Adipocyte (in vitro differentiated cells): Measurements from ENCODE around the gene PDE11A.
"Not testable (repeated sequence)": the region's sequence is repeated elsewhere in the genome, so short reads cannot be mapped to it uniquely, and the experiment has no call there.

Experiments used
- DNase-seq: peaks from one replicate; pipeline ENCODE4 v3.0.0-alpha.2; 2015; ENCODE audit warnings: low read depth
- H3K27me3 ChIP-seq: replicated peaks from 2 replicates; pipeline ENCODE4 v1.7.0; 2013; ENCODE audit warnings: mild to moderate bottlenecking, low read length, moderate library complexity; ENCODE audit not compliant: control insufficient read depth, insufficient read depth
- H3K36me3 ChIP-seq: 2 replicates; pipeline ENCODE4 v1.7.0; 2013; ENCODE audit warnings: low read length, mild to moderate bottlenecking, moderate library complexity; ENCODE audit not compliant: control insufficient read depth, insufficient read depth, severe bottlenecking
- H3K4me1 ChIP-seq: 2 replicates; pipeline ENCODE4 v1.7.0; 2013; ENCODE audit warnings: mild to moderate bottlenecking, low read length, moderate library complexity; ENCODE audit not compliant: control insufficient read depth, insufficient read depth
- H3K4me3 ChIP-seq: 2 replicates; pipeline ENCODE4 v1.7.0; 2013; ENCODE audit warnings: mild to moderate bottlenecking, low read length, moderate library complexity
- H3K9ac ChIP-seq: 2 replicates; pipeline ENCODE4 v1.7.0; 2013; ENCODE audit warnings: mild to moderate bottlenecking, low read length, moderate library complexity
- H3K9me3 ChIP-seq: 2 replicates; pipeline ENCODE4 v1.7.0; 2013; ENCODE audit warnings: mild to moderate bottlenecking, low read length, moderate library complexity; ENCODE audit not compliant: control insufficient read depth

PDE11A gene

GRCh38 chr2:177964892-177965291 is 107.7 kb downstream of the PDE11A start:
- no peaks in the 10 kb centered on the region for H3K36me3 ChIP-seq
- peaks cover 5% of the 10 kb centered on the region for H3K27me3 ChIP-seq
- H3K4me3 ChIP-seq = no peak overlapping the region
- no peaks in the 10 kb centered on the region for H3K9me3 ChIP-seq
- H3K9ac ChIP-seq = no peak overlapping the region
- H3K4me1 ChIP-seq = no peaks in the 10 kb centered on the region
- DNase-seq = no peak

GRCh38 chr2:177952151-177952550 is 120.4 kb downstream of the PDE11A start:
- no peaks in the 10 kb centered on the region for H3K36me3 ChIP-seq
- H3K9me3 ChIP-seq = no peaks in the 10 kb centered on the region
- H3K4me3 ChIP-seq = no peak overlapping the region
- H3K4me1 ChIP-seq = no peaks in the 10 kb centered on the region
- no peaks in the 10 kb centered on the region for H3K27me3 ChIP-seq
- DNase-seq = no peak
- H3K9ac ChIP-seq = no peak overlapping the region

DNA sequence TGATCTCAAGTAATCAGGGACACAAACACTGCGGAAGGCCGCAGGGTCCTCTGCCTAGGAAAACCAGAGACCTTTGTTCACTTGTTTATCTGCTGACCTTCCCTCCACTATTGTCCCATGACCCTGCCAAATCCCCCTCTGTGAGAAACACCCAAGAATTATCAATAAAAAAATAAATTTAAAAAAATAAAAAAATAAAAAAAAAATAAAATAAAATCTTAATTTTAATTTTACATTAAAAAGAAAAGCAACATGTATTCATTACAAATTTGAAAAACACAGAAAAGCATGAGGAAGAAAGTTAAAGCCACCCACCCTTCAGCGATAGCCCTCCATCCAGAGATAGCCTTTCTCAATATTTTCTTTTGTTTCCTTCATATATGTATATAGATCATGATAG is 125.0 kb downstream of the PDE11A start:
- not testable (repeated sequence) for H3K27me3 ChIP-seq, DNase-seq

GRCh38 chr2:177944530-177944929 is 128.0 kb downstream of the PDE11A start:
- H3K4me3 ChIP-seq, H3K36me3 ChIP-seq, H3K27me3 ChIP-seq, DNase-seq, H3K9me3 ChIP-seq, H3K4me1 ChIP-seq, H3K9ac ChIP-seq: not testable (repeated sequence)

More for the DNA sequence above, 125.0 kb downstream of the PDE11A start:
- not testable (repeated sequence) for H3K9me3 ChIP-seq, H3K9ac ChIP-seq, H3K4me3 ChIP-seq, H3K36me3 ChIP-seq, H3K4me1 ChIP-seq

- Histone ChIP-seq H3K4me1 (no peaks in the 10 kb centered on the region), H3K36me3 (no peaks in the 10 kb centered on the region), H3K9ac (no peak overlapping the region), H3K27me3 (peaks cover 4% of the 10 kb centered on the region), H3K4me3 (no peak overlapping the region), H3K9me3 (no peaks in the 10 kb centered on the region)
- no peak for DNase-seq
Measured at GRCh38 chr2:177942731-177943130, 129.8 kb downstream of the PDE11A start.

- H3K4me1 ChIP-seq = no peaks in the 10 kb centered on the region
- peaks cover 4% of the 10 kb centered on the region for H3K27me3 ChIP-seq
- DNase-seq = no peak
- no peaks in the 10 kb centered on the region for H3K9me3 ChIP-seq
- no peak overlapping the region for H3K4me3 ChIP-seq
- H3K9ac ChIP-seq = no peak overlapping the region
- H3K36me3 ChIP-seq = no peaks in the 10 kb centered on the region
Measured at GRCh38 chr2:177939211-177939610, 133.4 kb downstream of the PDE11A start.

GRCh38 chr2:177930916-177931315 is 141.7 kb downstream of the PDE11A start:
- DNase-seq = no peak
- Histone ChIP-seq H3K9ac (no peak overlapping the region), H3K36me3 (no peaks in the 10 kb centered on the region), H3K9me3 (peaks cover 5% of the 10 kb centered on the region), H3K27me3 (no peaks in the 10 kb centered on the region), H3K4me1 (no peaks in the 10 kb centered on the region), H3K4me3 (no peak overlapping the region)

GRCh38 chr2:177929662-177930522 is 142.7 kb downstream of the PDE11A start:
- DNase-seq = no peak
- H3K36me3 ChIP-seq = no peaks in the 10 kb centered on the region
- peaks cover 5% of the 10 kb centered on the region for H3K9me3 ChIP-seq
- H3K4me1 ChIP-seq = no peaks in the 10 kb centered on the region
- no peak overlapping the region for H3K4me3 ChIP-seq
- H3K9ac ChIP-seq = no peak overlapping the region
- no peaks in the 10 kb centered on the region for H3K27me3 ChIP-seq

DNA sequence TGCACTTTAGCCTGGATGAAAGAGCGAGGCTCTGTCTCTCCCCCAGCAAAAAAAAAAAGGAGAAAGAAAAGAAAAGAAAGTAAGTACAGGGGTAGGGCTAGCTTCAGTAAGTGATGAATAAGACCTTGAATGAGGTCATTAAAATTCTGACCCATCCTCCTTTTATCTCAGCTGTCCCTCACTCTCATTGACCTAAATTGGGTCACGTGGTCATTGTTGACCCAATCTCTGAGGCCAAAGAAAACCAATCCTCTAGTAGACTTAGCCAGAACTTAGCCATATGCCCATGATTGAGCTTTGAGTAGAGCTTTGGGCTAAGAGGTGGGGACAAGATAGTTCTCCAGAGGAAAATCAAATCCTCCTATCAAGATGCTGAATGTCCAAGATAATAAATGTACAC is 149.3 kb downstream of the PDE11A start:
- no peak for DNase-seq
- Histone ChIP-seq H3K4me3 (no peak overlapping the region), H3K9me3 (no peaks in the 10 kb centered on the region), H3K27me3 (no peaks in the 10 kb centered on the region), H3K36me3 (no peaks in the 10 kb centered on the region), H3K9ac (no peak overlapping the region), H3K4me1 (peaks cover 4% of the 10 kb centered on the region)

DNA sequence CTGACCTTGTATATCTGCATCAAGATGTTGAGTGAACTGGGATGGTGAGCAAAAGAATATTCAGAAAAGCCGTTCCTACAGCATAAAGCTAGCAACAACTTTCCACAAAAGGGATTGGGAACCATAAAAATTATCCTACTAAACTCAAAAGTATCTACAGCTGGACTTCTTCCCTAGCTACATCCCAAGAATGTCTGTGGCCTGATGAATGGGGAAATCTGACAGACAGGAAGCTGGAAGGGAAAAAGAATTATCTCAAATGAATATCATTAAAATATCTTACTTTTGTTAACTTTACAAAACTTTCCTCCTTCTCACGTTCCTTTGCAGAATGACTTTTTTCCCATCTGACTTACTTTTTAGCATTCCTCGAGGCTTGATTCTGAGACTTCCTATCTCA is 150.9 kb downstream of the PDE11A start:
- Histone ChIP-seq H3K9me3 (no peaks in the 10 kb centered on the region), H3K36me3 (no peaks in the 10 kb centered on the region), H3K4me1 (peaks cover 4% of the 10 kb centered on the region), H3K9ac (no peak overlapping the region), H3K27me3 (no peaks in the 10 kb centered on the region), H3K4me3 (no peak overlapping the region)
- DNase-seq = no peak

GRCh38 chr2:177917169-177917568 is 155.4 kb downstream of the PDE11A start:
- Histone ChIP-seq H3K36me3 (no peaks in the 10 kb centered on the region), H3K4me1 (peaks cover 4% of the 10 kb centered on the region), H3K27me3 (no peaks in the 10 kb centered on the region), H3K9ac (no peak overlapping the region), H3K4me3 (no peak overlapping the region), H3K9me3 (no peaks in the 10 kb centered on the region)
- DNase-seq = no peak

GRCh38 chr2:177916342-177916741 is 156.2 kb downstream of the PDE11A start:
- DNase-seq = no peak
- H3K9ac ChIP-seq = no peak overlapping the region
- H3K4me1 ChIP-seq = no peaks in the 10 kb centered on the region
- no peaks in the 10 kb centered on the region for H3K27me3 ChIP-seq
- no peaks in the 10 kb centered on the region for H3K36me3 ChIP-seq
- no peaks in the 10 kb centered on the region for H3K9me3 ChIP-seq
- no peak overlapping the region for H3K4me3 ChIP-seq
